ENCODE measurements around the gene TWNK. TPM values are rescaled to one million over a fixed set of nuclear protein-coding genes. Genes with fewer than 3 reads are reported as not detected.

TWNK gene
- total and polyA plus RNA-seq, 2 of the 4 experiments (the other 2 are of a cell fraction) = 7.7 to 8.8 TPM

- ChIA-PET CTCF (interaction anchor here (1.1 to 4.4 kb wide), 3 partner anchors 10 to 19 kb away, joined by 5 to 48 read pairs (median 13); no protein-coding TSS in a partner anchor), POLR2A (ENCODE audit: unreplicated experiment) (no interaction called here)
- TF ChIP-seq NFE2L2 (IDR thresholded peaks at IDR 0.05; ENCODE audit: low read depth, low read length) = no peak
- no peak for TF ChIP-seq MAFK (IDR thresholded peaks at IDR 0.05; ENCODE audit: low read depth, low read length)
- peak; percentile 45 for TF ChIP-seq RCOR1 (IDR thresholded peaks at IDR 0.05; ENCODE audit: insufficient replicate concordance, low read length)
- TF ChIP-seq MAZ (IDR thresholded peaks at IDR 0.05; ENCODE audit: borderline replicate concordance, low read depth, low read length) = peak; percentile 48; the same call in 1 of the 2 replicates
- no peak for TF ChIP-seq BHLHE40 (IDR thresholded peaks at IDR 0.05; ENCODE audit: low read depth, low read length)
- peak; percentile 23; the same call in 1 of the 2 replicates for TF ChIP-seq SMC3 (IDR thresholded peaks at IDR 0.05; ENCODE audit: low read depth, low read length)
- TF ChIP-seq FOS (IDR thresholded peaks at IDR 0.05; ENCODE audit: low read depth, low read length) = no peak
- peak; percentile 29; the same call in 1 of the 2 replicates for TF ChIP-seq RAD21 (IDR thresholded peaks at IDR 0.05; ENCODE audit: low read length)
- TF ChIP-seq CTCF (conservative IDR thresholded peaks at IDR 0.05; ENCODE audit: low read depth, low read length) = peak; percentile 88
- Histone ChIP-seq H3K79me1 (ENCODE audit: low read depth in 1 of 2, low read length in 2 of 2) (peaks cover 4 to 35% of the 10 kb centered on the region in 2 experiments; a peak in 3 of 4 replicates), H2BK5ac (ENCODE audit: low read depth, low read length, poor library complexity, severe bottlenecking) (peak overlapping the region; percentile 97), H2BK15ac (ENCODE audit: low read depth, low read length) (peak overlapping the region; percentile 99; the same call in 2 of the 3 replicates), H2BK120ac (ENCODE audit: low read depth, low read length) (peak overlapping the region; percentile 99), H4K91ac (ENCODE audit: insufficient read depth, low read depth, low read length) (peak overlapping the region; percentile 96), H3K9me1 (ENCODE audit: insufficient read depth, low read length) (peaks cover 4% of the 10 kb centered on the region), H3K14ac (replicated peaks; ENCODE audit: low read depth, low read length) (peak overlapping the region; percentile 94), H3K27ac (ENCODE audit: insufficient read depth, low read length) (peak overlapping the region; percentile 95), H3K4me1 (ENCODE audit: control insufficient read depth, insufficient read depth, low read length) (peaks cover 25% of the 10 kb centered on the region), H3K23ac (ENCODE audit: low read depth, low read length) (peak overlapping the region; percentile 99), H3K9me3 (ENCODE audit: control insufficient read depth, insufficient read depth, low read length) (no peaks in the 10 kb centered on the region), H2AK5ac (ENCODE audit: low read depth, low read length) (peak overlapping the region; percentile 98), H2AK9ac (replicated peaks; ENCODE audit: low read depth, low read length, poor library complexity) (peak overlapping the region; percentile 100), H3K9ac (ENCODE audit: low read depth, low read length) (peak overlapping the region; percentile 66), H3K4me2 (ENCODE audit: low read depth, low read length) (peak overlapping the region; percentile 86), H4K5ac (ENCODE audit: low read depth, low read length) (peak overlapping the region; percentile 79), H3K56ac (ENCODE audit: extremely low read depth, insufficient read depth, low read length) (peak overlapping the region; percentile 77; the same call in 1 of the 2 replicates), H4K20me1 (ENCODE audit: insufficient read depth, low read length) (peaks cover 23% of the 10 kb centered on the region), H4K8ac (ENCODE audit: low read depth in 2 of 2, low read length in 2 of 2) (peak overlapping the region; percentile 79 to 80; a peak in 3 of 4 replicates), H3K36me3 (ENCODE audit: control insufficient read depth, insufficient read depth, low read length) (peaks cover 7% of the 10 kb centered on the region), H3K4ac (ENCODE audit: low read depth, low read length) (peak overlapping the region; percentile 100), H2BK20ac (ENCODE audit: low read depth, low read length) (peak overlapping the region; percentile 91), H2AFZ (replicated peaks; ENCODE audit: low read length, poor library complexity) (peak overlapping the region; percentile 92), H3K27me3 (ENCODE audit: control insufficient read depth, insufficient read depth, low read length) (no peaks in the 10 kb centered on the region), H3K4me3 (ENCODE audit: insufficient read depth, low read depth, low read length) (peak overlapping the region; percentile 52), H3K18ac (ENCODE audit: low read depth, low read length) (peak overlapping the region; percentile 85)
- BruUV-seq (replicated peaks) = no TSS peak
- dilution Hi-C loops (cut with HindIII; ENCODE audit: low sequenced_read_pairs, unreplicated experiment) = no loop called here
- peak; percentile 38 for ATAC-seq (ENCODE audit: low read depth)
- in situ Hi-C loops (cut with MboI; ENCODE audit: low sequenced_read_pairs) = no loop called here
- peak; percentile 65 for DNase-seq
- intact Hi-C loops (cut with micrococcal nuclease) = loop anchor here (1.0 kb wide), 1 partner anchor 16 kb away; no protein-coding TSS in a partner anchor
- 1% methylated on average over 39 of the region's 66 CpGs; no CpG with 5 or more reads in 1 of the 2 experiments for WGBS, 2 experiments (ENCODE audit: extremely low coverage in 2 of 2, insufficient read length in 1 of 2)
These were observed 10.2 kb downstream of the TWNK start for GRCh38 chr10:100997360-100998182.
